ENCODE results near the gene ATP6V1G2. TPM values are rescaled to one million over a fixed set of nuclear protein-coding genes. Genes with fewer than 3 reads are reported as not detected.
"Not testable (repeated sequence)": the region's sequence is repeated elsewhere in the genome, so short reads cannot be mapped to it uniquely, and the experiment has no call there.

The ATP6V1G2 gene
- 0.26 and 0.51 TPM in 2 replicates for total RNA-seq

DNA sequence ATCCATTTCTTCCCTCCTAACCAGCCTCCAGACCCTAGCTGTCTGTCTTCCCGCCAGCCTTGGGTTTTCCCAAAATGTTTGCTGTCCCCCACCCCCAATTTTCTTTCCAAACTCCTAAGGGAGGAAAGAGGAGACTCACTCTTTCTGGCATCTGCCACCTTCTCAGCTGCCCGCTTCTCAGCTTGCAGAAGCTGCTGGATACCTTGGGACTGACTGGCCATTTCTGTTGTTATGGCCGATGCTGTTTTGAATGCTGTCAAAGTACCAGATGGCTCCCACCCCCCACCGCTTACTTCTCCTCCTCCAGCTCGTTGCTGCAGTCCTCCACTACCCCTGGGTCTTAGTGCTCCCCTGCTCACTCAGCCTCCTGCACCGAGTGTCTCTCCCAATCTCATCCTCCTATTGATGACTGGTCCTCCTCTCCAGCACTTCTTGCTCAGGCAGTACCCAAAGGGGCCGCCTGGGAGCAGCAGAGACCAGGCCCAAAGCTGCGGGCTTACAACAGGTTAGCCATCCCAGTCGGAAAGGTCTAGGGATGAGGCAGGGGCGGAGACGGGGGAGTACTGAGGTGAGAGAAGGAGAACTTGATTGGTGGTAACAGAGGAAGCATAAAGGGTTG is at the start of gene ATP6V1G2:
TSS of gene ATP6V1G2 (minus strand) at position 270 of the 619 bp plus-strand sequence. CDS start at position 221, 49 bp downstream.
- H3K36me3 ChIP-seq (ENCODE audit: control insufficient read depth, insufficient read depth, low read length), result peaks cover 4% of the 10 kb centered on the region
- TF ChIP-seq, protein P1, sequence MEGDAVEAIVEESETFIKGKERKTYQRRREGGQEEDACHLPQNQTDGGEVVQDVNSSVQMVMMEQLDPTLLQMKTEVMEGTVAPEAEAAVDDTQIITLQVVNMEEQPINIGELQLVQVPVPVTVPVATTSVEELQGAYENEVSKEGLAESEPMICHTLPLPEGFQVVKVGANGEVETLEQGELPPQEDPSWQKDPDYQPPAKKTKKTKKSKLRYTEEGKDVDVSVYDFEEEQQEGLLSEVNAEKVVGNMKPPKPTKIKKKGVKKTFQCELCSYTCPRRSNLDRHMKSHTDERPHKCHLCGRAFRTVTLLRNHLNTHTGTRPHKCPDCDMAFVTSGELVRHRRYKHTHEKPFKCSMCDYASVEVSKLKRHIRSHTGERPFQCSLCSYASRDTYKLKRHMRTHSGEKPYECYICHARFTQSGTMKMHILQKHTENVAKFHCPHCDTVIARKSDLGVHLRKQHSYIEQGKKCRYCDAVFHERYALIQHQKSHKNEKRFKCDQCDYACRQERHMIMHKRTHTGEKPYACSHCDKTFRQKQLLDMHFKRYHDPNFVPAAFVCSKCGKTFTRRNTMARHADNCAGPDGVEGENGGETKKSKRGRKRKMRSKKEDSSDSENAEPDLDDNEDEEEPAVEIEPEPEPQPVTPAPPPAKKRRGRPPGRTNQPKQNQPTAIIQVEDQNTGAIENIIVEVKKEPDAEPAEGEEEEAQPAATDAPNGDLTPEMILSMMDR (IDR thresholded peaks at IDR 0.05; ENCODE audit: insufficient read depth, low read length, severe bottlenecking), result peak; percentile 95
- peak within 1 kb of the TSS; percentile 35 for H3K4me3 ChIP-seq (ENCODE audit: low read depth, low read length)
- DNase-seq (ENCODE audit: low read depth), result peak; percentile 91
- no peak for FAIRE-seq
- no peaks in the 10 kb centered on the region for H3K27me3 ChIP-seq (ENCODE audit: control insufficient read depth, insufficient read depth, low read length)

DNA sequence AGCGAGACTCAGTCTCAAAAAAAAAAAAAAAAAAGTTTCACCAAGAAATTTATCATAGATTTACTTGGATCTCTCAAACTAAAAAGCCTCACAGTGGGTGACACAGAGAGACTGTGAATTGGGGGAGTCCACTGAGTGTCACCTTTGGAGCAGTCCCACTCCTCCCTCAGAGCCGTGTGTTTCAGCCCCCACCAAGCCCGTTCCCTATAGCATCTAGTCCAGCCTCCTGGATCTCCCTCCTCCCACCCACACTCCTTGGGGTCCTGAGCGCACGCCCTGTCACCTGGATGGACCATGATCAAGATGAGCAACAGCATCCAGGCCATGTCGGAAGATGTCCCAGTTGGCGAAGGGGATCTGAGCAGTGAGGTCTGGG is 46.0 kb upstream of the ATP6V1G2 start:
- no peaks in the 10 kb centered on the region for H3K27me3 ChIP-seq (ENCODE audit: control insufficient read depth, insufficient read depth, low read length)
- no peak for FAIRE-seq
- DNase-seq (ENCODE audit: low read depth), result no peak
- no peaks in the 10 kb centered on the region for H3K36me3 ChIP-seq (ENCODE audit: control insufficient read depth, insufficient read depth, low read length)
- no peak overlapping the region for H3K4me3 ChIP-seq (ENCODE audit: low read depth, low read length)
- TF ChIP-seq, protein P1 (IDR thresholded peaks at IDR 0.05; ENCODE audit: insufficient read depth, low read length, severe bottlenecking), result no peak

DNA sequence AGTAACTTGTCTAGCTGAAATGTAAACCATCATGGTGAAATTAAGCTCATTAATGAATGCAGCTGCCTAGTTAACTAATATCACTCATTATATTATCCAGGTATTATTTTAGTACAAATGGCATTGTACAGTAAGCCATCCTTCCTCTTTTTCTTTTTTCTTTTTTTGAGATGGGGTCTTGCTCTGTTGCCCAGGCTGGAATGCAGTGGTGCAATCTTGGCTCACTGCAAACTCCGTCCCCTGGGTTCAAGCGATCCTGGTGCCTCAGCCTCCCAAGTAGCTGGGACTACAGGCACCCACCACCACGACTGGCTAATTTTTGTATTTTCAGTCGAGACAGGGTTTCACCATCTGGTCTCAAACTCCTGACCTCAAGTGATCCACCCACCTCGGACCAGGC is 44.3 kb upstream of the ATP6V1G2 start:
- not testable (repeated sequence) for H3K4me3 ChIP-seq (ENCODE audit: low read depth, low read length); DNase-seq (ENCODE audit: low read depth); H3K27me3 ChIP-seq (ENCODE audit: control insufficient read depth, insufficient read depth, low read length); H3K36me3 ChIP-seq (ENCODE audit: control insufficient read depth, insufficient read depth, low read length); FAIRE-seq

DNA sequence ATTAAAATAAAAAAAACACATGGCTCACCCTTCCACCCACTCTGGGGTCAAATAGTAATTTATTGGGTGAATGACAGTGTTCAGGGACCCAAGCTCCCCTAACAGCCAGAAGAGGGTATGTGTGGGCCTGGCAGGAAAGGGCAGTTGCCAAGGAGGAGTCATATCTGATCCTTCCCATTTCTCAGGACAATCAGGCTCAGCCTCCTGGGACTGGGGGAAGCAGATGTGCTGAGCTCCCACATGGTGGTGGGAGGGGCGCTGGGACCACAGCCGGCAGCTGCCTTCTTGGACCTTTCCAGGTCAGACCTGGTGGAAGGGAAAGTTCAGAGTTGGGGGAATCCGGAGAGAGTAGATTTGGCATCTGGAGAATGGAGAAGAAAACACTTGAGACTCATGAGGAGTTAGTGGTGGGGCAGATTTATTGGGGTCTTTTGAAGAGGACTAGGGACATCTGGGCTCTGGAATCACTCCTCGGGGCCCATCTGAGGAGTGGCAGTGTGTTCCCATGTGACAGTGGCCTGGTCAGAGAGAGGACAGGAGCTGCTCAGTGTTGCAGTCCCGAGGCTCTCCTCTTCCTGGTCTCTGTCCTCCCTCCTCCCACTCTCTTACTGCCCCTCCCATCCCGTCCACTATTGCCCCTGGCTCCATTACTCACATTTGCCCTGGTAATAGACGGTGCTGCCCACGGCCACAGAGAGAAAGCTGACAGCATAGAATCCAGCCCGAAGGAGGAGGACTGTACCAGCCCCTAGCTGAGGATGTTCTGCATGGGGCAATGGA is 42.7 kb upstream of the ATP6V1G2 start:
- FAIRE-seq (no peak), DNase-seq (ENCODE audit: low read depth) (peak; percentile 8)
- no peak overlapping the region for H3K4me3 ChIP-seq (ENCODE audit: low read depth, low read length)
- TF ChIP-seq, protein P1 (IDR thresholded peaks at IDR 0.05; ENCODE audit: insufficient read depth, low read length, severe bottlenecking), result no peak
- H3K27me3 ChIP-seq (ENCODE audit: control insufficient read depth, insufficient read depth, low read length), result no peaks in the 10 kb centered on the region
- no peaks in the 10 kb centered on the region for H3K36me3 ChIP-seq (ENCODE audit: control insufficient read depth, insufficient read depth, low read length)

DNA sequence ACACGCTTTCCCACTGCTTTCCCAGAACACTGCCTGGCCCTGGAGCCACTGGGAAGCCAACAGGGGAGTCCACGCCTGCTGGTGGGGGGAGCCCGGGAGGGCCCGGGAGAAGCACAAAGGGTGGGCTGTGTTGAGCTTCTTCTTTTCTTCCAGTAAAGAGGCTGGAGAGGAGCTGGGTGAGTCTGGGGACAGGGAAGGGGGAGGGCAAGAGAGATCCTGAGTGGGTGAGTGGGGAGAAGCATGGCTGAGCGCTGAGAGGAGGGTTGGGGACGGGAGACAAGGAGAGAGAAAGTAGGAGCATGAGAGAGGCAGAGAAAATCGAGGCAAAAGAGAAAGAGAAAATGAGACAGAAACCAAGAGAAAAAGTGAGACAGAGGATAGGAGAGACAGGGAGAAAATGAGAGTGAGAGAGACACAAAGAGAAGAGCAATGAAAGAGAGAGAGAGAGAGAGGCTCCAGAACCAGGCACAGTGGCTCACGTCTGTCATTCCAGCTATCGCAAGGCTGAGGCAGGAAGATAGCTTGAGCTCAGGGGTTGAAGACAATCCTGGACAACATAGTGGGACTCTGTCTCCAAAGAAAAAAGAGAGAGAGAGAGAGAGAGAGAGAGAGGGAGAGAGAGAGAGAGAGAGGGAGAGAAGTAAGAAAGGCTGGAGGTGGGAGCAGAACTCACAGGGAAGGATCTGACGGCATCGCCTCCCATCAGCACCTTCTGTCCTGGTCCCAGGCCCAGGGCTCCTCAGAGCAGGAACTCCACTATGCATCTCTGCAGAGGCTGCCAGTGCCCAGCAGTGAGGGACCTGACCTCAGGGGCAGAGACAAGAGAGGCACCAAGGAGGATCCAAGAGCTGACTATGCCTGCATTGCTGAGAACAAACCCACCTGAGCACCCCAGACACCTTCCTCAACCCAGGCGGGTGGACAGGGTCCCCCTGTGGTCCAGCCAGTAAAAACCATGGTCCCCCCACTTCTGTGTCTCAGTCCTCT is 41.7 kb upstream of the ATP6V1G2 start:
- no peaks in the 10 kb centered on the region for H3K36me3 ChIP-seq (ENCODE audit: control insufficient read depth, insufficient read depth, low read length)
- no peak for FAIRE-seq
- no peak for DNase-seq (ENCODE audit: low read depth)
- no peaks in the 10 kb centered on the region for H3K27me3 ChIP-seq (ENCODE audit: control insufficient read depth, insufficient read depth, low read length)
- no peak overlapping the region for H3K4me3 ChIP-seq (ENCODE audit: low read depth, low read length)
- TF ChIP-seq, protein P1 (IDR thresholded peaks at IDR 0.05; ENCODE audit: insufficient read depth, low read length, severe bottlenecking), result no peak

Measured in bronchial epithelial cell (primary cell).